ENCODE measurements around the gene ADAM15. TPM values are rescaled to one million over a fixed set of nuclear protein-coding genes. Genes with fewer than 3 reads are reported as not detected.

ADAM15 gene
- total RNA-seq, 1 donor from 2014 or later: 163 TPM

DNA sequence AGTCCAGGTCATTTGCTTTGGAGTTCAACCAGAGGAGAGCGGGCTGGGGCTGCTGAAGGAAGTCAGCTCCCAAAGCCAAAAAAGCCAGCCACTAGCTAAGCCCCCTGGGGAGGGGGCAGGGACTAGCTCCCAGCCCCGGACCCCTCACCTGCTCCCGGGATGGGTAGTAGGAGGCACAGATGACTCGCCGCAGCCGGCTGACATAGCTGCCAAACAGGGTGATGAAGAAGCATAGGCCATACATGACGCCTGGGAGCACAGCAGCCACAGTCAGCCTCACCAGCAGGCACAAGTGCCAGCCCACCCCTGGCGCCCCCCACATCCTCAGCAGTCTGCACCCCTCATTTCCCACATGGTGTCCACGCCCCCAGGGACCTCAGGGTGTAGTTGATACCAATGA is 25.0 kb upstream of the ADAM15 start:
- TF ChIP-seq, protein P1, sequence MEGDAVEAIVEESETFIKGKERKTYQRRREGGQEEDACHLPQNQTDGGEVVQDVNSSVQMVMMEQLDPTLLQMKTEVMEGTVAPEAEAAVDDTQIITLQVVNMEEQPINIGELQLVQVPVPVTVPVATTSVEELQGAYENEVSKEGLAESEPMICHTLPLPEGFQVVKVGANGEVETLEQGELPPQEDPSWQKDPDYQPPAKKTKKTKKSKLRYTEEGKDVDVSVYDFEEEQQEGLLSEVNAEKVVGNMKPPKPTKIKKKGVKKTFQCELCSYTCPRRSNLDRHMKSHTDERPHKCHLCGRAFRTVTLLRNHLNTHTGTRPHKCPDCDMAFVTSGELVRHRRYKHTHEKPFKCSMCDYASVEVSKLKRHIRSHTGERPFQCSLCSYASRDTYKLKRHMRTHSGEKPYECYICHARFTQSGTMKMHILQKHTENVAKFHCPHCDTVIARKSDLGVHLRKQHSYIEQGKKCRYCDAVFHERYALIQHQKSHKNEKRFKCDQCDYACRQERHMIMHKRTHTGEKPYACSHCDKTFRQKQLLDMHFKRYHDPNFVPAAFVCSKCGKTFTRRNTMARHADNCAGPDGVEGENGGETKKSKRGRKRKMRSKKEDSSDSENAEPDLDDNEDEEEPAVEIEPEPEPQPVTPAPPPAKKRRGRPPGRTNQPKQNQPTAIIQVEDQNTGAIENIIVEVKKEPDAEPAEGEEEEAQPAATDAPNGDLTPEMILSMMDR (IDR thresholded peaks at IDR 0.05): no peak
- DNase-seq: no peak
- Histone ChIP-seq H3K9me3 (no peaks in the 10 kb centered on the region), H3K27ac (no peak overlapping the region), H3K4me1 (no peaks in the 10 kb centered on the region), H3K4me3 (no peak overlapping the region), H3K27me3 (no peaks in the 10 kb centered on the region), H3K36me3 (no peaks in the 10 kb centered on the region)
- ATAC-seq: no peak
- intact Hi-C loops (cut with DNase I): no loop called here

- TF ChIP-seq, protein P1 (IDR thresholded peaks at IDR 0.05): no peak
These were observed 24.5 kb upstream of the ADAM15 start for GRCh38 chr1:155026588-155026987.

GRCh38 chr1:155029513-155030242 is 21.4 kb upstream of the ADAM15 start:
- H3K4me1 ChIP-seq: no peaks in the 10 kb centered on the region
- H3K4me3 ChIP-seq: no peak overlapping the region
- no peaks in the 10 kb centered on the region for H3K27me3 ChIP-seq
- ATAC-seq: no peak
- no peaks in the 10 kb centered on the region for H3K36me3 ChIP-seq
- intact Hi-C loops (cut with DNase I): no loop called here
- DNase-seq: no peak
- H3K27ac ChIP-seq: no peak overlapping the region
- TF ChIP-seq, protein P1 (IDR thresholded peaks at IDR 0.05): no peak
- no peaks in the 10 kb centered on the region for H3K9me3 ChIP-seq

More at GRCh38 chr1:155026588-155026987, 24.5 kb upstream of the ADAM15 start:
- H3K4me3 ChIP-seq: no peak overlapping the region
- H3K9me3 ChIP-seq: no peaks in the 10 kb centered on the region
- H3K4me1 ChIP-seq: no peaks in the 10 kb centered on the region
- no peak for DNase-seq
- no peaks in the 10 kb centered on the region for H3K27me3 ChIP-seq
- intact Hi-C loops (cut with DNase I): no loop called here
- no peak overlapping the region for H3K27ac ChIP-seq
- ATAC-seq: no peak
- no peaks in the 10 kb centered on the region for H3K36me3 ChIP-seq

DNA sequence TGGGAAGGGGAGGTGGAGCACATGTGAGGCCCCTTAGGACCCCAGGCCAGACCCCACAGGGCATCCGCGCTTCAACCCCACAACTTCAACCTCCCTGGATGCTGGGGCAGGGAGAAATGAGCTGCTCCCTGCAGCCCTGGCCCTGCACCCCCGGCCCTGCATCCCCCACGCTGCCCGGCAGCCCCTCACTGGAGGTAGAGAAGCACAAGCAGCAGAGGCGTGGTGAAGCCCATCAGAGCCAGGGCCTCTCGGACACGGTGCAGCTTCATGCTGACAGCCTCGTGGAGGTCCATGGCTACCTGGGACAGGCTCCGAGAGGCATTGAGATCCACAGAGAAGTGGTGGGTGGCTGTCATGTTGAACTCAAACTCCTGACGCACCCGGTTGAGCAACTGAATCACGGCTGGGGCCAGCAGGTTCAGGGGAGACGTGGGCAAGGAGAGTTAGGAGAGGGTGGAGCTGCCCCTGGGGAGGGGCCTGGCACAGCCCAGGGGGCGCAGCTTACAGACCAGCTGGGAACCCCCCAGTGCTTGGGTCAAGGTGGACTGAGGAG is 20.8 kb upstream of the ADAM15 start:
- Histone ChIP-seq H3K27me3 (no peaks in the 10 kb centered on the region), H3K4me1 (no peaks in the 10 kb centered on the region), H3K36me3 (no peaks in the 10 kb centered on the region), H3K4me3 (no peak overlapping the region), H3K27ac (no peak overlapping the region), H3K9me3 (no peaks in the 10 kb centered on the region)
- ATAC-seq (no peak), DNase-seq (no peak)
- TF ChIP-seq, protein P1 (IDR thresholded peaks at IDR 0.05): no peak
- intact Hi-C loops (cut with DNase I): no loop called here

DNA sequence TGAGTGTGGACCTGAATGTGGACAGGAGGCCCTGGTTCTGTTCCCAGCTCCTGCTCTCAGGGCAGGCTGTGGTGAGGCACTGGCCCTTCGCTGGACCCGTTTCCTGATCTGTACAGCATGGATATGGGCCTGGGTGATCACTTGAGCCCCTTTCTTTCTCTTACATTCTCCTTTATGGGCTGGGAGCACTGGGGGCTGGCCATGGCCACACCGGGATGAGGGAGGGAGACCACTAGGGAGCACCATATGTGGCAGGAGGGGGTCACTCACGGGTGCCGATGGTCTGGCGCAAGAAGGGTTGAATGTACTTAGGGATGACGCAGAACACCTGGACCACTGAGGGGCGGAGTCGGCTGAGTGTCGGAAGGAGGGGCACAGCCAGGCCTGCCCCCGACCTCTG is 20.2 kb upstream of the ADAM15 start:
- intact Hi-C loops (cut with DNase I): no loop called here
- no peak for DNase-seq

More for the DNA sequence above, 20.2 kb upstream of the ADAM15 start:
- H3K27ac ChIP-seq: no peak overlapping the region
- TF ChIP-seq, protein P1 (IDR thresholded peaks at IDR 0.05): no peak
- no peaks in the 10 kb centered on the region for H3K9me3 ChIP-seq
- no peak overlapping the region for H3K4me3 ChIP-seq
- H3K27me3 ChIP-seq: no peaks in the 10 kb centered on the region
- ATAC-seq: no peak
- H3K36me3 ChIP-seq: no peaks in the 10 kb centered on the region
- no peaks in the 10 kb centered on the region for H3K4me1 ChIP-seq

Data from upper lobe of right lung (tissue), 1 donor.